ENCODE results near the gene BCDIN3D. TPM values are rescaled to one million over a fixed set of nuclear protein-coding genes. Genes with fewer than 3 reads are reported as not detected.

BCDIN3D gene
- total and polyA plus RNA-seq, 2 of the 8 experiments (the other 6 are each of a cell fraction or from before 2014, with no cell fraction given): 1.6 to 2.4 TPM

DNA sequence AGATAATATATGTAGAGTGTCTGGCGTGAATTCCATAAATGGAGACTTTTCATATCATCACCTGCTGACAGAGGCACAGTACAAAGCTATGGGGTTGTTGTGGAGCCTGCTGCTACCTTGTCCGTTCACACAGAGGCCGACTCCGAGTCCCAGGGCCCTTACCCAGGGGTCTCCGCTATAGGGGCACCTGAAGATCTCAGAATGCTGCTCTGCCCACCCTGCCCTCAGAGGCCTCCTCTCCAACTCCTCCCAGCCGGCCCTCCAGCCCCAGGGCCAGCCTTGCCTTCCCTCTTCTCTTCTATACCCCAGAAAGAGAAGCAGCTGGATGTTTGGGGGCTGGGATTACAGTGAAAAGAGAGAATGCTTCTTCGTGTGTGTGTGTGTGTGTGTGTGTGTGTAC lies 36.0 kb downstream of the BCDIN3D start (continued):
- TF ChIP-seq, protein P1, sequence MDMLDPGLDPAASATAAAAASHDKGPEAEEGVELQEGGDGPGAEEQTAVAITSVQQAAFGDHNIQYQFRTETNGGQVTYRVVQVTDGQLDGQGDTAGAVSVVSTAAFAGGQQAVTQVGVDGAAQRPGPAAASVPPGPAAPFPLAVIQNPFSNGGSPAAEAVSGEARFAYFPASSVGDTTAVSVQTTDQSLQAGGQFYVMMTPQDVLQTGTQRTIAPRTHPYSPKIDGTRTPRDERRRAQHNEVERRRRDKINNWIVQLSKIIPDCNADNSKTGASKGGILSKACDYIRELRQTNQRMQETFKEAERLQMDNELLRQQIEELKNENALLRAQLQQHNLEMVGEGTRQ (IDR thresholded peaks at IDR 0.05; ENCODE audit: low read length): no peak
- no peak for TF ChIP-seq YY1 (IDR thresholded peaks at IDR 0.05; ENCODE audit: low read depth, low read length)
- TF ChIP-seq POU5F1 (IDR thresholded peaks at IDR 0.05; ENCODE audit: low read depth, low read length): no peak

Measured in H1 (cell line).